Neural crest cell (in vitro differentiated cells): ENCODE measurements around the gene RILPL1. TPM values are rescaled to one million over a fixed set of nuclear protein-coding genes. Genes with fewer than 3 reads are reported as not detected.
"Not testable (repeated sequence)": the region's sequence is repeated elsewhere in the genome, so short reads cannot be mapped to it uniquely, and the experiment has no call there.

Experiments
- DNase-seq: peaks from one replicate; pipeline ENCODE4 v3.0.0; 2021; ENCODE audit warnings: low read depth, mixed read lengths, low spot score
- H3K27ac Mint-ChIP-seq: one replicate; pipeline ENCODE4 v1.8.0; 2021; ENCODE audit warnings: mild to moderate bottlenecking, mixed read lengths; ENCODE audit not compliant: unreplicated experiment
- H3K27me3 Mint-ChIP-seq: 2 replicates; pipeline ENCODE4 v1.8.0; 2021; ENCODE audit warnings: low read depth, mild to moderate bottlenecking, mixed read lengths
- H3K36me3 Mint-ChIP-seq: 2 replicates; pipeline ENCODE4 v1.8.0; 2021; ENCODE audit warnings: low read depth, mild to moderate bottlenecking, mixed read lengths
- H3K4me1 Mint-ChIP-seq: 2 replicates; pipeline ENCODE4 v1.8.0; 2021; ENCODE audit warnings: mixed read lengths
- H3K4me3 Mint-ChIP-seq: one replicate; pipeline ENCODE4 v1.8.0; 2021; ENCODE audit warnings: mild to moderate bottlenecking, mixed read lengths
- H3K9me3 Mint-ChIP-seq: 2 replicates; pipeline ENCODE4 v1.8.0; 2021; ENCODE audit warnings: mixed read lengths
- total RNA-seq: library from RNA; stranded (reverse); gene quantifications from 2 replicates; pipeline ENCODE4 v1.2.1, GENCODE V29; 2021
- TF ChIP-seq, protein P1 (sequence below): fragments of 200-600 bp; sonication (generic); conservative IDR thresholded peaks from 2 replicates; pipeline ENCODE4 v1.5.0; 2021; ENCODE audit warnings: antibody characterized with exemption, mild to moderate bottlenecking

Gene RILPL1
- total RNA-seq, 1 donor from 2014 or later: 23.5 TPM

DNA sequence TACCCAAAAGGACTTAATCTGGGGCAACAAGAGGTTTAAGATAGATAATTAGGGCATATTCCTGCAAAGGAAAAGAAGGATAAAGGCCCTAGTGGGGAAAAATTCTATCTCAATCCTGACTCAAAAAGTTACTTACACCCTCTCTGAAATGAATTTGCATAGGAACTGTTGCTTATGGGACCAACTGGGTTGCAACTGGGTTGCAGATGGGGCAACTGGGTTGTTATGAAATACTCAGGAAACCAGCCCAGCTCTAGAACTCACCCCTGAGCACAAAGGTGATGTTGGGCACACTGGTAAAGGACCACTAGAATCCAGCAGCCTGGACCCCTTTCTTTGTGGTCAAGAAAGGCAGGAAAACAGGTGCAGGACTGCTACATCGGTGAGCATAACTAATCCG lies 17.2 kb upstream of the RILPL1 start:
- peaks cover 2% of the 10 kb centered on the region for H3K9me3 Mint-ChIP-seq
- TF ChIP-seq, protein P1, sequence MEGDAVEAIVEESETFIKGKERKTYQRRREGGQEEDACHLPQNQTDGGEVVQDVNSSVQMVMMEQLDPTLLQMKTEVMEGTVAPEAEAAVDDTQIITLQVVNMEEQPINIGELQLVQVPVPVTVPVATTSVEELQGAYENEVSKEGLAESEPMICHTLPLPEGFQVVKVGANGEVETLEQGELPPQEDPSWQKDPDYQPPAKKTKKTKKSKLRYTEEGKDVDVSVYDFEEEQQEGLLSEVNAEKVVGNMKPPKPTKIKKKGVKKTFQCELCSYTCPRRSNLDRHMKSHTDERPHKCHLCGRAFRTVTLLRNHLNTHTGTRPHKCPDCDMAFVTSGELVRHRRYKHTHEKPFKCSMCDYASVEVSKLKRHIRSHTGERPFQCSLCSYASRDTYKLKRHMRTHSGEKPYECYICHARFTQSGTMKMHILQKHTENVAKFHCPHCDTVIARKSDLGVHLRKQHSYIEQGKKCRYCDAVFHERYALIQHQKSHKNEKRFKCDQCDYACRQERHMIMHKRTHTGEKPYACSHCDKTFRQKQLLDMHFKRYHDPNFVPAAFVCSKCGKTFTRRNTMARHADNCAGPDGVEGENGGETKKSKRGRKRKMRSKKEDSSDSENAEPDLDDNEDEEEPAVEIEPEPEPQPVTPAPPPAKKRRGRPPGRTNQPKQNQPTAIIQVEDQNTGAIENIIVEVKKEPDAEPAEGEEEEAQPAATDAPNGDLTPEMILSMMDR: no peak
- peaks cover 5% of the 10 kb centered on the region for H3K4me1 Mint-ChIP-seq
- peaks cover 2% of the 10 kb centered on the region for H3K27me3 Mint-ChIP-seq
- no peak for DNase-seq
- H3K4me3 Mint-ChIP-seq: no peak overlapping the region
- H3K27ac Mint-ChIP-seq: no peak overlapping the region
- H3K36me3 Mint-ChIP-seq: no peaks in the 10 kb centered on the region

DNA sequence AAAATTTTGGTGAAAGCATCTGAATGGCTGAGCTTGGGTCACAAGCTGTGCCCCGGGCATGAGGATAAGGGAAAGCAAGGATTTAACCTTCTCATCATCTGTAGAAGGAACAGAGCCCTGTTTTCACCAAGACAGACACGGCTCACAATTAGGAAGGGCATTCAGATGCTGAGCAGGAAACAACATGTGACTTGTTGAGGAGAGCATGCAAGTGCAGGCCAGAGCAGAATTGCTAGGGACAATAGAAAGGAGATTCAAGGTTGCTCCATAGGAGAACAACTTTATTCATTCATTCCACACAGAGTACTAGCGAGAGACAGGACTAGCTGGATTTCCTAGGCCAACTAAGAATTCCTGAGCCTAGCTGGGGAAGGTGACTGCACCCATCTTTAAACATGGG lies 14.6 kb upstream of the RILPL1 start:
- Mint-ChIP-seq H3K27ac (no peak overlapping the region), H3K9me3 (peaks cover 2% of the 10 kb centered on the region), H3K4me1 (peaks cover 5% of the 10 kb centered on the region), H3K27me3 (peaks cover 2% of the 10 kb centered on the region), H3K36me3 (no peaks in the 10 kb centered on the region), H3K4me3 (no peak overlapping the region)
- DNase-seq: no peak
- TF ChIP-seq, protein P1: no peak

DNA sequence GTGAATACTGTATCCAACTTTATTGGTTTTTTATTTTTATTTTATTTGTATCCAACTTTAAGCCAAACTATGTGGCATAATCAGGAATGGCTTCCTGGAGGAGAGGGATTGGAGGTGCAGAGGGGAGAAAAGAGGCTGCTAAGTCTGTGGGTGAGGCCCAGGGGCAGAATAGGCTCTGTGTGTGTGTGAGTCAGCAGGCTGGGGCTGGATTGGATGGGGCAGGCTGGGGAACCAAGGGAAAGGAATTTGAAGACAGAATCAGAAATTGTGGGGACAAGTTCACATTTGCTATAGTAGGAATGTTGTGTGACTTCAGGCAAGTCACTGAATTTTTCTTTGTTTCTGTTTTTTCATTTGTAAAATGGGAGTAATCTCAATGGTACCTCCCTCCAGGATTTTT lies 12.8 kb upstream of the RILPL1 start:
- peak overlapping the region; percentile 35 for H3K27ac Mint-ChIP-seq
- H3K4me3 Mint-ChIP-seq: no peak overlapping the region
- H3K9me3 Mint-ChIP-seq: peaks cover 2% of the 10 kb centered on the region
- no peak for DNase-seq
- no peaks in the 10 kb centered on the region for H3K27me3 Mint-ChIP-seq
- H3K36me3 Mint-ChIP-seq: no peaks in the 10 kb centered on the region
- H3K4me1 Mint-ChIP-seq: peaks cover 5% of the 10 kb centered on the region
- TF ChIP-seq, protein P1: no peak

DNA sequence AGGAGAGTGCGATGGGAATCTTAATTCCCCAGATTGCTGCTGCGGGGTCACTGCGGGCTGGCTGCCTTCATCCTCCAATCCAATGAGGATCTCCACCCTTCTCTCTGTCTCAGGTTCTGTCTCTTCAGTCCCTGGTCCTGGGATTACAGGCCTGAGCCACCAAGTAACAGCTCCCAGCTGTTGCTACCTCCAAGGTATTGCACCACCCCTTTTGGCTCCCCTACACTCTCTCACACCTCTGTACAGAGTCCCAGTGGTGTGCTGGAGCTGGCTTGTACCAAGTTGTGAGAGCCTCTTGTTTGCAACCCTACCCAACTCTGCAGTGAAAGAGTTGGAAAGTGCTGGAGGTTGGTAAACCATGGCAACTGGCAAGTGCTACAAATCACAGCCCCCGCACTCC lies 10.0 kb upstream of the RILPL1 start:
- no peaks in the 10 kb centered on the region for H3K36me3 Mint-ChIP-seq
- peaks cover 4% of the 10 kb centered on the region for H3K27me3 Mint-ChIP-seq
- DNase-seq: no peak
- peaks cover 9% of the 10 kb centered on the region for H3K4me1 Mint-ChIP-seq
- H3K4me3 Mint-ChIP-seq: no peak overlapping the region
- H3K9me3 Mint-ChIP-seq: no peaks in the 10 kb centered on the region
- H3K27ac Mint-ChIP-seq: no peak overlapping the region
- TF ChIP-seq, protein P1: no peak

DNA sequence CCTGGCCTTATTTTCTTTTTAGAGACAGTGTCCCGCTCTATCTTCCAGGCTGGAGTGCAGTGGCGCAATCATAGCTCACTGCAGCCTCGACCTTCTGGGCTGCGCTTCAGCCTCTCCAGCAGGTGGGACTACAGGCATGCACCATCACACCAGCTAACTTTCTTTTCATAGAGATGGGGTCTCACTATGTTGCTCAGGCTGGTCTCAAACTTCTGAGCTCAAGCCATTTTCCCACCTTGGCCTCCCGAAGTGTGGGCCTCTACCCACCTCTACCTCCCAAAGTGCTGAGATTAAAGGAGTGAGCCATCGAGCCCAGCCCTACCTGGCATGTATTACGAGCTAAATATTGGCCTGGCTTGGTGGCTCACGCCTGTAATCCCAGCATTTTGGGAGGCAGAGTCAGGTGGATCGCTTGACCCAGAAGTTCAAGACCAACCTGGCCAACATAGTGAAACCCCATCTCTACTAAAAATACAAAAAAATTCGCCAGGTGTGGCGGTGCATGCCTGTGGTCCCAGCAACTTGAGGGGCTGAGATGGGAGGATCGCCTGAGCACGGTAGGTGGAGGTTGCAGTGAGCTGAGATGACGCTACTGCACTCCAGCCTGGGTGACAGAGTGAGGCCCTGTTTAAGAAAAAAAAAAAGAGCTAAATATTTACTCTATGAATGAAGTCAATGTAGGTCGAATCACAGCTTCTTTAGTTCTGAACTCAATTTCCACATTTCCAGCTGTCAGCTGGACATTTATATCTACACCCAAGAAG lies 7.6 kb upstream of the RILPL1 start:
- Mint-ChIP-seq H3K9me3 (no peaks in the 10 kb centered on the region), H3K36me3 (no peaks in the 10 kb centered on the region), H3K27me3 (peaks cover 6% of the 10 kb centered on the region), H3K4me1 (peaks cover 4% of the 10 kb centered on the region), H3K4me3 (no peak overlapping the region), H3K27ac (no peak overlapping the region)
- no peak for DNase-seq
- TF ChIP-seq, protein P1: no peak

DNA sequence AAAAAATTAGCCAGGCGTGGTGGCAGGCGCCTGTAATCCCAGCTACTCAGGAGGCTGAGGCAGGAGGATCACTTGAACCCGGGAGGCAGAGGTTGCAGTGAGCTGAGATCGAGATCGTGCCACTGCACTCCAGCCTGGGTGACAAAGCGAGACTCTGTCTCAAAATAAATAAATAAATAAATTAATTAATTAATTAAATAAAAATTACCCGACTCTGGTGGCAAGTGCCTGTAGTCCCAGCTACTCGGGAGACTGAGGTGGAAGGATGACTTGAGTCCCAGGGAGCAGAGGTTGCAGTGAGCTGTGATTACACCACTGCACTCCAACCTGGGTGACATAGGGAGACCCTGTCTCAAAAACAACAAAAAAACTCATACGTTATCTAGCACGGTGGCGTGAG lies 2.4 kb upstream of the RILPL1 start:
- H3K27ac Mint-ChIP-seq, DNase-seq, H3K27me3 Mint-ChIP-seq, H3K36me3 Mint-ChIP-seq, H3K9me3 Mint-ChIP-seq: not testable (repeated sequence)
- H3K4me3 Mint-ChIP-seq: peak overlapping the region; percentile 80
- peaks cover 25% of the 10 kb centered on the region for H3K4me1 Mint-ChIP-seq
